LNCaP clone FGC (cell line): ENCODE measurements around the gene PDGFC.

Experiments used
- DNase-seq: peaks from one replicate; pipeline ENCODE4 v3.0.0-alpha.2; 2011; ENCODE audit warnings: low read depth
- H3K4me3 ChIP-seq: 2 replicates; pipeline ENCODE4 v1.5.1; 2011; ENCODE audit warnings: mild to moderate bottlenecking, low read depth, low read length, control low read depth
- TF ChIP-seq, protein P1 (sequence below): IDR thresholded peaks from 2 replicates; pipeline ENCODE4 v1.5.1; 2012; ENCODE audit warnings: mild to moderate bottlenecking; ENCODE audit not compliant: control insufficient read depth, insufficient read depth; ENCODE audit errors: extremely low read depth

The PDGFC gene

DNA sequence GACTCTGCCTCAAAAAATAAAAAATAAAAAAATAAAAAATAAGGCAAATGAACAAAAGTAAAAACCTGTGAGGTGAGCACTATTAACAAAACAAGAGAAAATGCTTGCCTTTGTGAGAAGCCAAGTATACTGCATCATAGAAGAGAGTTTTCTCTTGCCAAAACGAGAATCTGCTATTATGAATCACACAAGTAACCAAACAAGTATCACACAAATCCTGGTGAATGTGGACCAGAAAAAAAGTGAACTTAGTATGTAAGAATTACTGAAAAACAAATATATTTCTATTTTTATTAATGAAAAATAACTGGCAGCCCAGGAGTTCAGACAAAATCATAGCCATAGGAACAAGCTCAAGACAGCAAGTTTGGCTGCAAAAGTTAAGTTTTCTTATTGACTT, 193.5 kb downstream of the PDGFC start:
- no peak overlapping the region for H3K4me3 ChIP-seq
- DNase-seq = no peak
- TF ChIP-seq, protein P1, sequence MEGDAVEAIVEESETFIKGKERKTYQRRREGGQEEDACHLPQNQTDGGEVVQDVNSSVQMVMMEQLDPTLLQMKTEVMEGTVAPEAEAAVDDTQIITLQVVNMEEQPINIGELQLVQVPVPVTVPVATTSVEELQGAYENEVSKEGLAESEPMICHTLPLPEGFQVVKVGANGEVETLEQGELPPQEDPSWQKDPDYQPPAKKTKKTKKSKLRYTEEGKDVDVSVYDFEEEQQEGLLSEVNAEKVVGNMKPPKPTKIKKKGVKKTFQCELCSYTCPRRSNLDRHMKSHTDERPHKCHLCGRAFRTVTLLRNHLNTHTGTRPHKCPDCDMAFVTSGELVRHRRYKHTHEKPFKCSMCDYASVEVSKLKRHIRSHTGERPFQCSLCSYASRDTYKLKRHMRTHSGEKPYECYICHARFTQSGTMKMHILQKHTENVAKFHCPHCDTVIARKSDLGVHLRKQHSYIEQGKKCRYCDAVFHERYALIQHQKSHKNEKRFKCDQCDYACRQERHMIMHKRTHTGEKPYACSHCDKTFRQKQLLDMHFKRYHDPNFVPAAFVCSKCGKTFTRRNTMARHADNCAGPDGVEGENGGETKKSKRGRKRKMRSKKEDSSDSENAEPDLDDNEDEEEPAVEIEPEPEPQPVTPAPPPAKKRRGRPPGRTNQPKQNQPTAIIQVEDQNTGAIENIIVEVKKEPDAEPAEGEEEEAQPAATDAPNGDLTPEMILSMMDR = no peak

DNA sequence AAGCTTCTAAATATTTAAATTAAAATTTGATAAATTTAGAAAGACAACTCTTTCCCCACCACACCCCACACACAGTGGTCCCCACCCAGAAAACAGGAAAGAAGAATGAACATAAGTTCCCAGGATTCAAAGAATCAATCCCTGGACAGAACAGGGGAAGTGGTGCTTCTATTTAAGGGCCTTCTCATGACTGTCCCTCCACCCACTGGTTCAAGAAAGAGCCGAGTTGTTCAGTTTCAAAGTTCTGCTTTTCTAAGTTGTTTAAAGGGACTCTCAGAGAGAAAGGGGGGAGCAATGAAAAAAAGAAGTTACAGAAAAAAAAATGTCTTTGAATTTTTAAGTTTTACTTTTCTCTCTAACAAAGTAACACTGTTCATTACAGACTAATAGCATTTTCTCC, 195.8 kb downstream of the PDGFC start:
- TF ChIP-seq, protein P1 = no peak
- DNase-seq = no peak
- H3K4me3 ChIP-seq = no peak overlapping the region

DNA sequence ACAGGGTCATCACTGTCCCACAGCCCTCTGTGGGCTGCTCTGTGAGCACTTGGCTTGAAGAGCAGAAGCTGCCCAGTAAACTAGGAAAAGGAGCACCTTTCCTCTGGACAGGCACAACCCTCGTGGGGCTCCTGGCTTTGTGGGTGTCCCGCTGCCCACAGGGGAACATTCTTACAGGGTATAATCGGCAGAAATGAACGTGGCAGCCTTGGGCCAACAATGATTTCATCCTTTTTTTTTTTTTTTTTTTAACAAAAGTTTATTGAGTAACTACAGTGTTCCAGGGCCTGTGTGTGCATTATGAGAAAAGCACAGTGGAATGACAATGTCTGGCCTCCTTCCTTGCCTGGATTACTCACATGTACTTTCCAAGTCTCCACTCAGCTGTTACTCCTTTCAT, 197.2 kb downstream of the PDGFC start:
- DNase-seq = no peak
- no peak overlapping the region for H3K4me3 ChIP-seq
- TF ChIP-seq, protein P1 = no peak

DNA sequence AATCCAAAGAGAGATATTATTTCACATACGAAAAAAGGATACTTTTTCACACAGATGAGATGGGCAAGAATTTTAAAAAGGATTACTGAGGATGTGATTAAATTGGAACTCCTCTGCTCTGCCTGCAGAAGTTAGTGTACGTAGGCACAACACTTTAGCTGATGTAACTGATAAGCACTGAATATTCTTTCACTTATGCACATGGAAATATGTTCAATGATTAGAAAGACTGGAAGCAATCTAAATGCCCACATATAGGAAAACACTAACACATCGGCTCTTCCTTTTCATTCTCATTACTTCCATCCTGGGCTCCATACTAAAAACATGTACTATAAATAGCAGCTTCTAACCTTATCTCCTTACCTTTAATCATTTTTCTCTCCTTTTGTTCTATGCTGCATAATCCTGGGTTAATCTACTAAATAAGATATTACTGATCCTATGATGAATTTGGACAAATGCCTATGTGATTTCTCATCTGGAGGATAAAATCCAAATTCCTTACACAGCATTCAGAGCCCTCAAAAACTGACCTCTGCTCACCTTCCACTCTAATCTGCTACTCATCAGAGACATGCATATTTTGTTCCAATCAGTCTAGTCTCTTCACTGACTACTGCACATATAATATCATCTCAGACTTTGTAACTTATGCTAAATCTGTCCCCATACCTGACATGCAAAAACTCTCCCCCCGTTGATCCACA, 197.8 kb downstream of the PDGFC start:
- TF ChIP-seq, protein P1 = no peak
- H3K4me3 ChIP-seq = no peak overlapping the region
- DNase-seq = no peak

DNA sequence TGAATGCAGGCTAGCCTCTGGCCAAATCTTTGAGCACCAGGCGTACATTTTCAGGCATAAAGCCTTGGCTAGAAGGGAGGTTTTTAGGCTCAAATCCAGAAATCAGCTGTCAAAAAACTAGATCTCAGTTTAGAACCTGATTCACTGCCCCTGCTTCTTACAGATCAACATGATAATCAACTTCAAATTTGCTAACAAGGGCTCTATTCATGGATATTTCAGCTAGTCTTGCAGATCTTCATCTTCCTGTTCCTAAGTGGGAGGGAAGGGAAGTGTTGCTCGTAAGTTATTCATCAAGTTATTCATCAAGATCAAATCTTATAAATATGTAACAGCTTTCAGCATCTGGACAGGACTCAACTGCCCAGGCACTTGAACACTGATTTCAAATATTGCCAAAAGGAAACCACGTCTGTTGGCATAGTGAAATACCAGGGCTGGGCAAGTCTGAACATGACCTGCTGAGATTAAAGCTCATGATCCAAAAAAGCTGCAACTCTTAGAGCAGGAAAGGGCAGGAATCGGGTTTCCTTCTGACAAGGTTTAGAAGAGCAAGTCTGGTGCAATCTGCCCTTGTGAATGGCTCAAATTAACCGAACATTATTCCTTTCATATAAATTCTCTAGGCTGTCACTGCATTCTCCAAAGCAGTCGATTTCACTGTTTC, 200.3 kb downstream of the PDGFC start:
- DNase-seq = peak; percentile 55
- TF ChIP-seq, protein P1 = no peak
- no peak overlapping the region for H3K4me3 ChIP-seq

DNA sequence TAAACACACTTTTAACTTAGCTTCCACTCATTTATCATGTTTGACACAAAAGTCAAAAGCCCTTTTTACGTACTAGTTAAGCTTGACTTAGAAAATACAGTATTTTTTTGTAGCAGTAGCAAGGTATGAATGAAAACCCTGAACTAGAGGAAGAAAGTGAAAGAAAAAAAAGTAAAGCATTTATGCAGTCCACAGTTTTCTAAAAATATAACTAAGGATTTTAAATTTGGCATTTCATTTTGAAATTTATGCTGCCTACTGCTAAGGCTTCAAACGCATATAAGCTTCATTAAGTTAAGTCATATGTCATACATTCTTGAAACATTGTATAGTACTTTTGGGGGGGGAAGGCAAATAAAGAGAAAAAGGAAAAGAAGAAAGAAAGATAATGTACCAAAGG, 201.5 kb downstream of the PDGFC start:
- DNase-seq = no peak
- TF ChIP-seq, protein P1 = no peak
- H3K4me3 ChIP-seq = no peak overlapping the region

DNA sequence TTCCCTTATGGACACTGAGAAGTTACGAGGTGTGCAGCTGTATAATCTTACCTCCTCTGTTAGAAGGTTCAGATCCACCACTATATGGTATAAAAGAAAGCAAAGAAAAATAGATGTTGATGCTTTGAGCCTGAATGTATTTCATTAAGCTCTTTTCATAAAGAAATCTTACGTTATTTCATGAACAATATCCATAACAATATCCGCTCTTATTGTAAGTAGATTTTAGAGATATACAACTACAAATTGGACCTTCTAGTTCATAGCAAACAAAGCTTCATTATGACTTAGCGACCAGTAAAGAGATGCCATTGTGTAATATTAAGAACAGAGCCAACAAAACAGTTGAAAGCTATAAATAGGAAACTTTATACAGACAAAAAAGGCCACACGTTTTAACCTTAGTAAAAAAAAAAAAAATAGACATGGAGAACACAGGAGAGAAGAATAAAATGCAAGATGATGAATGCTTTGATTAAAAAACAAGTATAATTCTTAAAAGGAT, 203.6 kb downstream of the PDGFC start:
- H3K4me3 ChIP-seq = no peak overlapping the region
- TF ChIP-seq, protein P1 = no peak
- DNase-seq = no peak
